ENCODE measurements around the gene TRPM2. TPM values are rescaled to one million over a fixed set of nuclear protein-coding genes. Genes with fewer than 3 reads are reported as not detected.

The TRPM2 gene
- total and polyA plus RNA-seq, 2 of the 8 experiments (the other 6 are each of a cell fraction or from before 2014, with no cell fraction given): 0.27 to 0.28 TPM

- TF ChIP-seq RNF2 (IDR thresholded peaks at IDR 0.05; ENCODE audit: borderline replicate concordance, low read depth, low read length, missing control alignments, poor library complexity, severe bottlenecking): no peak
Measured at GRCh38 chr21:44359396-44359795, 6.0 kb downstream of the TRPM2 start (continued).

Measured in H1 (cell line).